ENCODE data around the gene CHMP2A. TPM values are rescaled to one million over a fixed set of nuclear protein-coding genes. Genes with fewer than 3 reads are reported as not detected.
A peak's percentile ranks its signal among the peaks of the same experiment; 100 is the strongest.

CHMP2A gene
- total and polyA plus RNA-seq, 2 experiments from 2014 or later: 92.2 to 145 TPM

- TF ChIP-seq, protein P1, sequence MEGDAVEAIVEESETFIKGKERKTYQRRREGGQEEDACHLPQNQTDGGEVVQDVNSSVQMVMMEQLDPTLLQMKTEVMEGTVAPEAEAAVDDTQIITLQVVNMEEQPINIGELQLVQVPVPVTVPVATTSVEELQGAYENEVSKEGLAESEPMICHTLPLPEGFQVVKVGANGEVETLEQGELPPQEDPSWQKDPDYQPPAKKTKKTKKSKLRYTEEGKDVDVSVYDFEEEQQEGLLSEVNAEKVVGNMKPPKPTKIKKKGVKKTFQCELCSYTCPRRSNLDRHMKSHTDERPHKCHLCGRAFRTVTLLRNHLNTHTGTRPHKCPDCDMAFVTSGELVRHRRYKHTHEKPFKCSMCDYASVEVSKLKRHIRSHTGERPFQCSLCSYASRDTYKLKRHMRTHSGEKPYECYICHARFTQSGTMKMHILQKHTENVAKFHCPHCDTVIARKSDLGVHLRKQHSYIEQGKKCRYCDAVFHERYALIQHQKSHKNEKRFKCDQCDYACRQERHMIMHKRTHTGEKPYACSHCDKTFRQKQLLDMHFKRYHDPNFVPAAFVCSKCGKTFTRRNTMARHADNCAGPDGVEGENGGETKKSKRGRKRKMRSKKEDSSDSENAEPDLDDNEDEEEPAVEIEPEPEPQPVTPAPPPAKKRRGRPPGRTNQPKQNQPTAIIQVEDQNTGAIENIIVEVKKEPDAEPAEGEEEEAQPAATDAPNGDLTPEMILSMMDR (conservative IDR thresholded peaks at IDR 0.05; ENCODE audit: low read depth in 2 of 2): no peak
These were observed 4.5 kb upstream of the CHMP2A start (continued) for GRCh38 chr19:58559275-58560006.

GRCh38 chr19:58558623-58559274 is 3.8 kb upstream of the CHMP2A start:
- Histone ChIP-seq H3K27me3 (ENCODE audit: insufficient read depth) (peaks cover 38% of the 10 kb centered on the region), H3K27ac (ENCODE audit: low read depth) (peak overlapping the region; percentile 98), H3K36me3 (ENCODE audit: insufficient read depth) (0 out of 2 replicates have a peak, but pooled peaks cover 2% of the 10 kb centered on the region), H3K4me3 (peak overlapping the region; percentile 84), H4K20me1 (replicated peaks; ENCODE audit: insufficient read depth) (no peaks in the 10 kb centered on the region; the same call in 1 of the 2 replicates), H3K4me1 (ENCODE audit: insufficient read depth) (peaks cover 23% of the 10 kb centered on the region), H2AFZ (no peak overlapping the region), H3K79me2 (replicated peaks; ENCODE audit: insufficient read depth) (peaks cover 20% of the 10 kb centered on the region), H3K9me2 (ENCODE audit: insufficient read depth) (peaks cover 5% of the 10 kb centered on the region; the same call in 1 of the 2 replicates), H3F3A (replicated peaks; ENCODE audit: low read depth) (peaks cover 49% of the 10 kb centered on the region), H3K4me2 (peak overlapping the region; percentile 88)
- Mint-ChIP-seq H3K9me3 (peaks cover 8% of the 10 kb centered on the region; the same call in 2 of the 3 replicates), H3K4me3 (peak overlapping the region; percentile 97), H3K4me1 (peaks cover 47% of the 10 kb centered on the region), H3K36me3 (ENCODE audit: low read depth) (peaks cover 39% of the 10 kb centered on the region), H3K27me3 (ENCODE audit: insufficient read depth, low read depth, poor library complexity) (peaks cover 67% of the 10 kb centered on the region), H3K27ac (peak overlapping the region; percentile 100)
- ATAC-seq: peak; percentile 41
- no peak for TF ChIP-seq EZH2phosphoT487 (IDR thresholded peaks at IDR 0.05; ENCODE audit: unreplicated experiment)
- TF ChIP-seq, protein P2, sequence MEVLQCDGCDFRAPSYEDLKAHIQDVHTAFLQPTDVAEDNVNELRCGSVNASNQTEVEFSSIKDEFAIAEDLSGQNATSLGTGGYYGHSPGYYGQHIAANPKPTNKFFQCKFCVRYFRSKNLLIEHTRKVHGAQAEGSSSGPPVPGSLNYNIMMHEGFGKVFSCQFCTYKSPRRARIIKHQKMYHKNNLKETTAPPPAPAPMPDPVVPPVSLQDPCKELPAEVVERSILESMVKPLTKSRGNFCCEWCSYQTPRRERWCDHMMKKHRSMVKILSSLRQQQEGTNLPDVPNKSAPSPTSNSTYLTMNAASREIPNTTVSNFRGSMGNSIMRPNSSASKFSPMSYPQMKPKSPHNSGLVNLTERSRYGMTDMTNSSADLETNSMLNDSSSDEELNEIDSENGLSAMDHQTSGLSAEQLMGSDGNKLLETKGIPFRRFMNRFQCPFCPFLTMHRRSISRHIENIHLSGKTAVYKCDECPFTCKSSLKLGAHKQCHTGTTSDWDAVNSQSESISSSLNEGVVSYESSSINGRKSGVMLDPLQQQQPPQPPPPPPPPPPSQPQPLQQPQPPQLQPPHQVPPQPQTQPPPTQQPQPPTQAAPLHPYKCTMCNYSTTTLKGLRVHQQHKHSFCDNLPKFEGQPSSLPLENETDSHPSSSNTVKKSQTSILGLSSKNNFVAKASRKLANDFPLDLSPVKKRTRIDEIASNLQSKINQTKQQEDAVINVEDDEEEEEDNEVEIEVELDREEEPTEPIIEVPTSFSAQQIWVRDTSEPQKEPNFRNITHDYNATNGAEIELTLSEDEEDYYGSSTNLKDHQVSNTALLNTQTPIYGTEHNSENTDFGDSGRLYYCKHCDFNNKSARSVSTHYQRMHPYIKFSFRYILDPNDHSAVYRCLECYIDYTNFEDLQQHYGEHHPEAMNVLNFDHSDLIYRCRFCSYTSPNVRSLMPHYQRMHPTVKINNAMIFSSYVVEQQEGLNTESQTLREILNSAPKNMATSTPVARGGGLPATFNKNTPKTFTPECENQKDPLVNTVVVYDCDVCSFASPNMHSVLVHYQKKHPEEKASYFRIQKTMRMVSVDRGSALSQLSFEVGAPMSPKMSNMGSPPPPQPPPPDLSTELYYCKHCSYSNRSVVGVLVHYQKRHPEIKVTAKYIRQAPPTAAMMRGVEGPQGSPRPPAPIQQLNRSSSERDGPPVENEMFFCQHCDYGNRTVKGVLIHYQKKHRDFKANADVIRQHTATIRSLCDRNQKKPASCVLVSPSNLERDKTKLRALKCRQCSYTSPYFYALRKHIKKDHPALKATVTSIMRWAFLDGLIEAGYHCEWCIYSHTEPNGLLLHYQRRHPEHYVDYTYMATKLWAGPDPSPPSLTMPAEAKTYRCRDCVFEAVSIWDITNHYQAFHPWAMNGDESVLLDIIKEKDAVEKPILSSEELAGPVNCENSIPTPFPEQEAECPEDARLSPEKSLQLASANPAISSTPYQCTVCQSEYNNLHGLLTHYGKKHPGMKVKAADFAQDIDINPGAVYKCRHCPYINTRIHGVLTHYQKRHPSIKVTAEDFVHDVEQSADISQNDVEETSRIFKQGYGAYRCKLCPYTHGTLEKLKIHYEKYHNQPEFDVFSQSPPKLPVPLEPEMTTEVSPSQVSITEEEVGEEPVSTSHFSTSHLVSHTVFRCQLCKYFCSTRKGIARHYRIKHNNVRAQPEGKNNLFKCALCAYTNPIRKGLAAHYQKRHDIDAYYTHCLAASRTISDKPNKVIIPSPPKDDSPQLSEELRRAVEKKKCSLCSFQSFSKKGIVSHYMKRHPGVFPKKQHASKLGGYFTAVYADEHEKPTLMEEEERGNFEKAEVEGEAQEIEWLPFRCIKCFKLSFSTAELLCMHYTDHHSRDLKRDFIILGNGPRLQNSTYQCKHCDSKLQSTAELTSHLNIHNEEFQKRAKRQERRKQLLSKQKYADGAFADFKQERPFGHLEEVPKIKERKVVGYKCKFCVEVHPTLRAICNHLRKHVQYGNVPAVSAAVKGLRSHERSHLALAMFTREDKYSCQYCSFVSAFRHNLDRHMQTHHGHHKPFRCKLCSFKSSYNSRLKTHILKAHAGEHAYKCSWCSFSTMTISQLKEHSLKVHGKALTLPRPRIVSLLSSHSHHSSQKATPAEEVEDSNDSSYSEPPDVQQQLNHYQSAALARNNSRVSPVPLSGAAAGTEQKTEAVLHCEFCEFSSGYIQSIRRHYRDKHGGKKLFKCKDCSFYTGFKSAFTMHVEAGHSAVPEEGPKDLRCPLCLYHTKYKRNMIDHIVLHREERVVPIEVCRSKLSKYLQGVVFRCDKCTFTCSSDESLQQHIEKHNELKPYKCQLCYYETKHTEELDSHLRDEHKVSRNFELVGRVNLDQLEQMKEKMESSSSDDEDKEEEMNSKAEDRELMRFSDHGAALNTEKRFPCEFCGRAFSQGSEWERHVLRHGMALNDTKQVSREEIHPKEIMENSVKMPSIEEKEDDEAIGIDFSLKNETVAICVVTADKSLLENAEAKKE (CRISPR knock-in tag; IDR thresholded peaks at IDR 0.05): no peak
- peak; percentile 50 for TF ChIP-seq ETS1 (IDR thresholded peaks at IDR 0.05)
- peak; percentile 78 for TF ChIP-seq POLR2AphosphoS5 (IDR thresholded peaks at IDR 0.05; ENCODE audit: low read depth)
- TF ChIP-seq, protein P1 (conservative IDR thresholded peaks at IDR 0.05; ENCODE audit: low read depth in 2 of 2): no peak
- TF ChIP-seq STAT1 (IDR thresholded peaks at IDR 0.05; ENCODE audit: unreplicated experiment): no peak
- TF ChIP-seq CREB1 (CRISPR knock-in tag; IDR thresholded peaks at IDR 0.05; ENCODE audit: low read depth): peak; percentile 90
- DNase-seq (ENCODE audit: low spot score): peak; percentile 99

All from GM23338 (cell line).